Esophagus (tissue), 2 donors: ENCODE measurements around the gene AXIN2. TPM values are rescaled to one million over a fixed set of nuclear protein-coding genes. Genes with fewer than 3 reads are reported as not detected.
"Not testable (repeated sequence)": the region's sequence is repeated elsewhere in the genome, so short reads cannot be mapped to it uniquely, and the experiment has no call there.

Experiments used
- H3K27ac ChIP-seq, 2 donors: one replicate each; pipeline ENCODE4 v1.5.1; 2013; ENCODE audit warnings: low read depth in 2 of 2, mild to moderate bottlenecking in 2 of 2, inconsistent platforms in 1 of 2, low read length in 1 of 2, moderate library complexity in 1 of 2
- H3K27me3 ChIP-seq, 2 donors: one replicate each; pipeline ENCODE4 v1.6.1; 2013; ENCODE audit warnings: low read length in 2 of 2, control low read depth in 1 of 2, mild to moderate bottlenecking in 1 of 2; ENCODE audit not compliant: insufficient read depth in 2 of 2, control insufficient read depth in 1 of 2
- H3K36me3 ChIP-seq, 2 donors: one replicate each; pipeline ENCODE4 v1.6.1; 2013; ENCODE audit warnings: low read length in 1 of 2; ENCODE audit not compliant: control insufficient read depth in 2 of 2, insufficient read depth in 2 of 2
- H3K4me1 ChIP-seq, 2 donors: one replicate each; pipeline ENCODE4 v1.6.1; 2013; ENCODE audit warnings: low read length in 1 of 2; ENCODE audit not compliant: control insufficient read depth in 2 of 2, insufficient read depth in 2 of 2
- H3K4me3 ChIP-seq, 2 donors: one replicate each; pipeline ENCODE4 v1.5.1; 2013; ENCODE audit warnings: low read length in 2 of 2, mild to moderate bottlenecking in 2 of 2, low read depth in 1 of 2, moderate library complexity in 1 of 2
- H3K9me3 ChIP-seq, 2 donors: one replicate each; pipeline ENCODE4 v1.6.1; 2013; ENCODE audit warnings: mild to moderate bottlenecking in 2 of 2, low read depth in 1 of 2, low read length in 1 of 2, moderate library complexity in 1 of 2; ENCODE audit not compliant: control insufficient read depth in 2 of 2, insufficient read depth in 1 of 2
- WGBS, 2 donors: extraction: QIAGEN DNeasy Blood & Tissue Kit; methylation state at CpG; one replicate each; pipeline ENCODE4 v1.1.7; 2013; 5-methylcytosine and 5-hydroxymethylcytosine counted together
- polyA plus RNA-seq, 2 donors: library from polyadenylated mRNA; stranded (reverse); fragments of 200-250 nt; gene quantifications; one replicate each; pipeline ENCODE4 v1.2.3, GENCODE V29; 2013
- donor health status: healthy with polysubstance abuse.
- donor health status: Bipolar disorder and iron deficiency.

The AXIN2 gene
- polyA plus RNA-seq, 2 donors: 1.8 to 2.7 TPM

- WGBS, 2 donors: 80 to 89% methylated on average over 7 of the region's 7 CpGs
- no peaks in the 10 kb centered on the region for H3K36me3 ChIP-seq
- H3K9me3 ChIP-seq: no peaks in the 10 kb centered on the region
- H3K4me1 ChIP-seq: no peaks in the 10 kb centered on the region
- H3K27ac ChIP-seq: no peak overlapping the region
- H3K4me3 ChIP-seq: no peak overlapping the region
- H3K27me3 ChIP-seq: no peaks in the 10 kb centered on the region
Observed at GRCh38 chr17:65487161-65487560, 74.3 kb downstream of the AXIN2 start.

DNA sequence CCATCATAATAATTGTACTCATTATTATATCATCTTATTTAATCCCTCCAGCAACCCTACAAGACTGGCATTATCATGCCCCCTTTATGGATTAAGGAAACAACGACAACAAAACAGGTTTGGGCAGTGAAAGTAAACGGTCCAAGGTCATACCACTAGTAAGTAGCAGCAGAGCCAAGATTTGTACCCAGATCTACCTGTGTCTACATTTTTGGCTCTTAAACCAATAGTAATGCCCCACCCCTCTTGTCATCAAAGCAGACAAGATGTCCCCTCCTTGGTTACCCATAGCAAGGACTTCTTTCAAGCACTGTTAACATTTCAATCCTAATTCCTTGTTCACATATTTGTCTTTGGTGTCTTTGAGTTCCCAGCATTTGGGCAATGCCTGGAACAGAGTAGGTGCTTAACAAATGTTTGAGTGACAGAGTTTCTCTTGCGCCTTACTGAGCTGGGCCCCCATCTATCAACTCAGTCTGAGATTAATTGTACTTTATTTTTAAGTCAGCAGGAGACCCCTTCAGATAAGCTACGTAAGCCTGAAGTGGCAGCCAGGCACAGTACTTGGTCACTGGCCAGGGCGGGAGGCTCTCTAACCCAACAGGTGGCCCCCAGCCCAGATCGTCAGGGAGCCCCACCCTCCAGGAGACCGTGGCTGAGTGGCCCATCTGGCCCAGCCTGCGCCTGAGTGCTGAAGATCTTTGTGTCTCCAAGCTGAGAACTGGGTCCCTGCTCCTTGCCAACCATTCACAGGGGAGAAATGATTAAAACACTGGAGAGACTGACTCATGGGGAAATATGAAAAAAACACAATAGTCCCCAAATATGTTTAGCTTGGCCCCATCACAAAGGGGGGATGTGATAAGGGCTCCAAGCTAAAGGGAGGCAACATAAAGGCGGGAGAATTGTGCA, 75.8 kb downstream of the AXIN2 start:
- Histone ChIP-seq H3K4me1 (no peaks in the 10 kb centered on the region), H3K4me3 (no peak overlapping the region), H3K27ac (no peak overlapping the region), H3K36me3 (no peaks in the 10 kb centered on the region), H3K9me3 (no peaks in the 10 kb centered on the region), H3K27me3 (no peaks in the 10 kb centered on the region)
- 40 to 48% methylated on average over 9 of the region's 9 CpGs for WGBS, 2 donors

DNA sequence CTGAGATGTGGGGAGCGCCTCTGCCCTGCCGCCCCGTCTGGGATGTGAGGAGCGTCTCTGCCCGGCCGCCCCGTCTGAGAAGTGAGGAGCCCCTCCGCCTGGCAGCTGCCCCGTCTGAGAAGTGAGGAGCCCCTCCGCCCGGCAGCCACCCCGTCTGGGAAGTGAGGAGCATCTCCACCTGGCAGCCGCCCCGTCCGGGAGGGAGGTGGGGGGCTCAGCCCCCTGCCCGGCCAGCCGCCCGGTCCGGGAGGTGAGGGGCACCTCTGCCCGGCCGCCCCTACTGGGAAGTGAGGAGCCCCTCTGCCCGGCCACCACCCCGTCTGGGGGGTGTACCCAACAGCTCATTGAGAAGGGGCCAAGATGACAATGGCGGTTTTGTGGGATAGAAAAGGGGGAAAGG, 77.0 kb downstream of the AXIN2 start:
- not testable (repeated sequence) for H3K4me3 ChIP-seq, H3K9me3 ChIP-seq, H3K27ac ChIP-seq, H3K36me3 ChIP-seq, H3K27me3 ChIP-seq, H3K4me1 ChIP-seq
- WGBS, 2 donors: 95 to 98% methylated on average over 13 to 23 of the region's 24 CpGs

- no peaks in the 10 kb centered on the region for H3K4me1 ChIP-seq
- WGBS, 2 donors: 84 to 94% methylated on average over 8 to 10 of the region's 10 CpGs
- no peak overlapping the region for H3K27ac ChIP-seq
- no peaks in the 10 kb centered on the region for H3K9me3 ChIP-seq
- no peaks in the 10 kb centered on the region for H3K27me3 ChIP-seq
- no peak overlapping the region for H3K4me3 ChIP-seq
- H3K36me3 ChIP-seq: no peaks in the 10 kb centered on the region
Observed at GRCh38 chr17:65483438-65483837, 78.0 kb downstream of the AXIN2 start.

GRCh38 chr17:65482201-65482600, 79.2 kb downstream of the AXIN2 start:
- Histone ChIP-seq H3K36me3 (no peaks in the 10 kb centered on the region), H3K9me3 (no peaks in the 10 kb centered on the region), H3K4me3 (no peak overlapping the region), H3K27me3 (no peaks in the 10 kb centered on the region), H3K27ac (no peak overlapping the region), H3K4me1 (no peaks in the 10 kb centered on the region)
- 62 to 67% methylated on average over 3 of the region's 3 CpGs for WGBS, 2 donors

DNA sequence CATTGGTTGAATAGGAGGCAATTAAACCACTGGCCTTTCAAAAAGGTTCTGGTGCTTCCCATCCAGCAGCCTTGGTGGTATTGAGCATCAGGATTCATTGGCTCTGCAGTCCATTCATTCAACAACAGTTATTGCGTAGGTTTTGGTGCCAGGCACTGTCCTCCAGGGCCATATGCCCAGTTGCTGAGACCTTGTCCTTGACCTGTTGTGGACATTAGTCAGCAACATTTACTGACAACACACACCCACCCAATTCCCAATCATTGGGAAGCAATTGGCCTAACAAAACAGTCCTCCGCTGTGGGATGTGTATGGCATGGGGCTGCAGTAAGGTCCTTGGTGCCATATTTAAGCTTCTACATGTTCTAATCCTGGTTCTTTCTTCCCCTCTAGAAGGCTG, 82.2 kb downstream of the AXIN2 start:
- Histone ChIP-seq H3K27me3 (no peaks in the 10 kb centered on the region), H3K27ac (no peak overlapping the region), H3K4me3 (no peak overlapping the region), H3K9me3 (no peaks in the 10 kb centered on the region), H3K36me3 (no peaks in the 10 kb centered on the region), H3K4me1 (no peaks in the 10 kb centered on the region)
- 96 to 98% methylated on average over 2 of the region's 2 CpGs for WGBS, 2 donors
